ENCODE measurements around the gene CRB1. TPM values are rescaled to one million over a fixed set of nuclear protein-coding genes. Genes with fewer than 3 reads are reported as not detected.

The CRB1 gene
- polyA plus RNA-seq, 3 donors, result not detected

DNA sequence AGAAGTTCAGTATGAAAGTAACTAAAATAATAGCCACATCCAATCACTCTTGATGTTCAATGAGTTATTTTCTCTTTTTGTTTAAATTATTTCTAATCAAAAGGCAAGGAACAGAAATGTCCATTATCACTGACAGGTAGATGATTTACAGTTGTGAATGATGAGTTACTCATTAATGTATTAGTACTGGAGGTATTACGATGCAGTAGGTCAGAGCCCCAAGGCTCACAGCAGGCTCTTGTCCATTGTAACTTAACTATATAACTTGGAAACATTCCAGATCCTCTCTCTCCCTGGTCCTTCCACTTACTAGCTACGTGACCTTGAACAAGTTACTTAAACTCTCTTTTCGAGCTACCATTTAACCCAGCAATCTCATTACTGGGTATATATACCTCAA, 39.5 kb downstream of the CRB1 start:
- WGBS (ENCODE audit: insufficient coverage), result no CpG with 5 or more reads among the region's 3 CpGs
- no peak overlapping the region for H3K4me3 Mint-ChIP-seq
- H3K27me3 Mint-ChIP-seq (ENCODE audit: low read depth in 3 of 3), result no peaks in the 10 kb centered on the region
- H3K4me1 Mint-ChIP-seq, result no peaks in the 10 kb centered on the region
- H3K4me1 ChIP-seq (ENCODE audit: control insufficient read depth in 1 of 2, insufficient read depth in 2 of 2, low read length in 2 of 2), result no peaks in the 10 kb centered on the region
- H2AFZ ChIP-seq (ENCODE audit: insufficient read depth, low read depth, low read length, poor library complexity, severe bottlenecking), result no peak overlapping the region
- peaks cover 0 to 3% (median 0%) of the 10 kb centered on the region in 7 donors for H3K9me3 Mint-ChIP-seq
- TF ChIP-seq, protein P1, sequence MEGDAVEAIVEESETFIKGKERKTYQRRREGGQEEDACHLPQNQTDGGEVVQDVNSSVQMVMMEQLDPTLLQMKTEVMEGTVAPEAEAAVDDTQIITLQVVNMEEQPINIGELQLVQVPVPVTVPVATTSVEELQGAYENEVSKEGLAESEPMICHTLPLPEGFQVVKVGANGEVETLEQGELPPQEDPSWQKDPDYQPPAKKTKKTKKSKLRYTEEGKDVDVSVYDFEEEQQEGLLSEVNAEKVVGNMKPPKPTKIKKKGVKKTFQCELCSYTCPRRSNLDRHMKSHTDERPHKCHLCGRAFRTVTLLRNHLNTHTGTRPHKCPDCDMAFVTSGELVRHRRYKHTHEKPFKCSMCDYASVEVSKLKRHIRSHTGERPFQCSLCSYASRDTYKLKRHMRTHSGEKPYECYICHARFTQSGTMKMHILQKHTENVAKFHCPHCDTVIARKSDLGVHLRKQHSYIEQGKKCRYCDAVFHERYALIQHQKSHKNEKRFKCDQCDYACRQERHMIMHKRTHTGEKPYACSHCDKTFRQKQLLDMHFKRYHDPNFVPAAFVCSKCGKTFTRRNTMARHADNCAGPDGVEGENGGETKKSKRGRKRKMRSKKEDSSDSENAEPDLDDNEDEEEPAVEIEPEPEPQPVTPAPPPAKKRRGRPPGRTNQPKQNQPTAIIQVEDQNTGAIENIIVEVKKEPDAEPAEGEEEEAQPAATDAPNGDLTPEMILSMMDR (IDR thresholded peaks at IDR 0.05), result no peak
- no peaks in the 10 kb centered on the region for H3K36me3 ChIP-seq (replicated peaks in 1 of 2; ENCODE audit: control insufficient read depth in 1 of 2, insufficient read depth in 2 of 2, low read length in 2 of 2)
- no peak for DNase-seq
- H3K79me2 ChIP-seq (ENCODE audit: insufficient read depth, low read length), result no peaks in the 10 kb centered on the region
- H4K20me1 ChIP-seq (ENCODE audit: insufficient read depth, low read length), result no peaks in the 10 kb centered on the region
- no peak overlapping the region for H3K27ac ChIP-seq (ENCODE audit: low read depth in 1 of 2, low read length in 2 of 2)
- H3K27me3 ChIP-seq (ENCODE audit: control insufficient read depth in 2 of 2, insufficient read depth in 2 of 2, low read length in 2 of 2), result no peaks in the 10 kb centered on the region
- no peak overlapping the region for H3K4me2 ChIP-seq (replicated peaks; ENCODE audit: extremely low read depth, low read length, poor library complexity, severe bottlenecking)
- no peaks in the 10 kb centered on the region for H3K9me3 ChIP-seq (replicated peaks in 1 of 2; ENCODE audit: control insufficient read depth in 1 of 2, insufficient read depth in 1 of 2, low read length in 2 of 2)
- no peak overlapping the region for H3K9ac ChIP-seq (ENCODE audit: insufficient read depth, low read length, poor library complexity, severe bottlenecking)
- H3K27ac Mint-ChIP-seq, result no peak overlapping the region
- H3K36me3 Mint-ChIP-seq, result no peaks in the 10 kb centered on the region
- no peak overlapping the region for H3K4me3 ChIP-seq (replicated peaks in 1 of 3; ENCODE audit: low read depth in 2 of 3, low read length in 3 of 3)
- intact Hi-C loops (cut with micrococcal nuclease), result no loop called here

DNA sequence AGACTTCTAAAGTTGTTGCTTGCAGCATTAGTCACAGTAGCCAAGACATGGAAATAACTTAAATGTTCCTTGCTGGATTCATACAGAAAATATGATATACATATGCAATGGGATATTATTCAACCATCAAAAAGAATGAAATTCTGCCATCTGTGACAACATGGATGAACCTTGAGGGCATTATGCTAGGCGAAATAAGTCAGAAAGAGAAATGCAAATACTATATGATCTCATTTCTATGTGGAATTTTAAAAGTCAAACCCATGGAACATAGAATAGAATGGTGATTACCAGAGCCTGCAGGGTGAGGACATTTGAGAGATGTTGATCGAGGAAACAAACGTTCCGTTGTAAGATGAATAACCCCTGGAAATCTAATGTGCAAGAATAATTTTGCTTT, 43.0 kb downstream of the CRB1 start:
- Histone ChIP-seq H3K9ac (ENCODE audit: insufficient read depth, low read length, poor library complexity, severe bottlenecking) (no peak overlapping the region), H3K4me1 (ENCODE audit: control insufficient read depth in 1 of 2, insufficient read depth in 2 of 2, low read length in 2 of 2) (no peaks in the 10 kb centered on the region), H3K27me3 (ENCODE audit: control insufficient read depth in 2 of 2, insufficient read depth in 2 of 2, low read length in 2 of 2) (no peaks in the 10 kb centered on the region), H3K9me3 (replicated peaks in 1 of 2; ENCODE audit: control insufficient read depth in 1 of 2, insufficient read depth in 1 of 2, low read length in 2 of 2) (no peaks in the 10 kb centered on the region), H3K27ac (ENCODE audit: low read depth in 1 of 2, low read length in 2 of 2) (no peak overlapping the region), H2AFZ (ENCODE audit: insufficient read depth, low read depth, low read length, poor library complexity, severe bottlenecking) (no peak overlapping the region), H3K4me2 (replicated peaks; ENCODE audit: extremely low read depth, low read length, poor library complexity, severe bottlenecking) (no peak overlapping the region), H3K4me3 (replicated peaks in 1 of 3; ENCODE audit: low read depth in 2 of 3, low read length in 3 of 3) (no peak overlapping the region), H3K79me2 (ENCODE audit: insufficient read depth, low read length) (no peaks in the 10 kb centered on the region), H4K20me1 (ENCODE audit: insufficient read depth, low read length) (no peaks in the 10 kb centered on the region), H3K36me3 (replicated peaks in 1 of 2; ENCODE audit: control insufficient read depth in 1 of 2, insufficient read depth in 2 of 2, low read length in 2 of 2) (no peaks in the 10 kb centered on the region)
- no CpG with 5 or more reads among the region's 4 CpGs for WGBS (ENCODE audit: insufficient coverage)
- Mint-ChIP-seq H3K36me3 (no peaks in the 10 kb centered on the region), H3K27me3 (ENCODE audit: low read depth in 3 of 3) (peaks cover 0 to 3% (median 2%) of the 10 kb centered on the region in 3 donors), H3K9me3 (peaks cover 0 to 3% (median 0%) of the 10 kb centered on the region in 7 donors), H3K4me3 (no peak overlapping the region), H3K27ac (no peak overlapping the region), H3K4me1 (no peaks in the 10 kb centered on the region)
- DNase-seq, result no peak
- intact Hi-C loops (cut with micrococcal nuclease), result no loop called here
- TF ChIP-seq, protein P1 (IDR thresholded peaks at IDR 0.05), result no peak

Measured in CD14-positive monocyte (primary cell).